ENCODE results near the gene KCTD11. TPM values are rescaled to one million over a fixed set of nuclear protein-coding genes. Genes with fewer than 3 reads are reported as not detected.
A peak's percentile ranks its signal among the peaks of the same experiment; 100 is the strongest.

KCTD11 gene
- total and polyA plus RNA-seq, 10 of the 15 experiments (the other 5 are each of a cell fraction or from before 2014, with no cell fraction given): 0.05 to 7.3 (median 2.9) TPM

GRCh38 chr17:7382901-7383300 is 30.9 kb downstream of the KCTD11 start:
- ATAC-seq: no peak
- TF ChIP-seq SMAD1 (IDR thresholded peaks at IDR 0.05; ENCODE audit: low read depth, partially characterized antibody) (no peak), MYB (IDR thresholded peaks at IDR 0.05; ENCODE audit: borderline replicate concordance, low read depth, low read length) (no peak), TCF12 (IDR thresholded peaks at IDR 0.05; ENCODE audit: low read depth, low read length) (no peak)
- Histone ChIP-seq H4K20me1 (ENCODE audit: control insufficient read depth, insufficient read depth) (no peaks in the 10 kb centered on the region), H3K27ac (ENCODE audit: control insufficient read depth, insufficient read depth) (no peak overlapping the region), H3K4me3 (no peak overlapping the region), H3K79me2 (ENCODE audit: control insufficient read depth, insufficient read depth, low read length) (no peaks in the 10 kb centered on the region), H3K36me3 (ENCODE audit: control insufficient read depth in 2 of 2, insufficient read depth in 2 of 2, low read length in 1 of 2) (no peaks in the 10 kb centered on the region), H3K4me1 (ENCODE audit: control insufficient read depth, insufficient read depth, low read length) (peaks cover 8% of the 10 kb centered on the region; the same call in 1 of the 2 replicates), H3K4me2 (ENCODE audit: control insufficient read depth, insufficient read depth) (no peak overlapping the region), H3K9me3 (replicated peaks; ENCODE audit: control insufficient read depth, insufficient read depth, low read length) (peaks cover 3% of the 10 kb centered on the region; the same call in 2 of the 3 replicates), H3K27me3 (replicated peaks in 1 of 2; ENCODE audit: control insufficient read depth in 2 of 2, insufficient read depth in 2 of 2, low read length in 1 of 2) (peaks cover 4 to 5% of the 10 kb centered on the region in 2 experiments; a peak in 3 of 4 replicates), H3K9ac (ENCODE audit: control insufficient read depth, insufficient read depth, low read length) (no peak overlapping the region), H2AFZ (ENCODE audit: control insufficient read depth, low read depth, low read length) (no peak overlapping the region)
- no peak for FAIRE-seq
- WGBS (ENCODE audit: insufficient coverage, insufficient replicate concordance, low lambda C conversion rate, missing lambda C conversion rate): 69% methylated on average over 10 of the region's 10 CpGs
- RAD21 ChIA-PET (ENCODE audit: unreplicated experiment): no interaction called here
- in situ Hi-C loops (cut with MboI) (no loop called here), intact Hi-C loops (cut with micrococcal nuclease; ENCODE audit: unreplicated experiment) (no loop called here)
- DNase-seq (ENCODE audit: low read depth, low spot score): no peak
- POLR2A ChIA-PET: interaction anchor here (0.6 kb wide), 1 partner anchor 104 kb away, joined by 3 read pairs; no protein-coding TSS in a partner anchor
- SMC1A ChIA-PET (ENCODE audit: uncharacterized antibody, unreplicated experiment): no interaction called here
- BruUV-seq (replicated peaks): no TSS peak
- CTCF ChIA-PET: no interaction called here

- H3K4me2 ChIP-seq (ENCODE audit: control insufficient read depth, insufficient read depth): peak overlapping the region; percentile 86
- peaks cover 8% of the 10 kb centered on the region; the same call in 1 of the 2 replicates for H3K4me1 ChIP-seq (ENCODE audit: control insufficient read depth, insufficient read depth, low read length)
- intact Hi-C loops (cut with micrococcal nuclease; ENCODE audit: unreplicated experiment) (no loop called here), in situ Hi-C loops (cut with MboI) (no loop called here)
- no peak overlapping the region; the same call in 1 of the 2 replicates for H2AFZ ChIP-seq (ENCODE audit: control insufficient read depth, low read depth, low read length)
- SMC1A ChIA-PET (ENCODE audit: uncharacterized antibody, unreplicated experiment): no interaction called here
- FAIRE-seq (no peak), DNase-seq (ENCODE audit: low read depth, low spot score) (no peak), ATAC-seq (no peak)
- CTCF ChIA-PET: no interaction called here
- H3K79me2 ChIP-seq (ENCODE audit: control insufficient read depth, insufficient read depth, low read length): no peaks in the 10 kb centered on the region
- no peak overlapping the region for H3K4me3 ChIP-seq
- POLR2A ChIA-PET: interaction anchor here (0.6 kb wide), 1 partner anchor 103 kb away, joined by 3 read pairs; no protein-coding TSS in a partner anchor
- H3K9me3 ChIP-seq (replicated peaks; ENCODE audit: control insufficient read depth, insufficient read depth, low read length): peaks cover 3% of the 10 kb centered on the region; the same call in 2 of the 3 replicates
- no peak overlapping the region for H3K9ac ChIP-seq (ENCODE audit: control insufficient read depth, insufficient read depth, low read length)
- no peaks in the 10 kb centered on the region for H4K20me1 ChIP-seq (ENCODE audit: control insufficient read depth, insufficient read depth)
- no peaks in the 10 kb centered on the region for H3K36me3 ChIP-seq (ENCODE audit: control insufficient read depth in 2 of 2, insufficient read depth in 2 of 2, low read length in 1 of 2)
- no peak overlapping the region for H3K27ac ChIP-seq (ENCODE audit: control insufficient read depth, insufficient read depth)
- RAD21 ChIA-PET (ENCODE audit: unreplicated experiment): no interaction called here
- BruUV-seq (replicated peaks): no TSS peak
- WGBS (ENCODE audit: insufficient coverage, insufficient replicate concordance, low lambda C conversion rate, missing lambda C conversion rate): 61% methylated on average over 11 of the region's 11 CpGs
- peaks cover 4 to 5% of the 10 kb centered on the region in 2 experiments; a peak in 3 of 4 replicates for H3K27me3 ChIP-seq (replicated peaks in 1 of 2; ENCODE audit: control insufficient read depth in 2 of 2, insufficient read depth in 2 of 2, low read length in 1 of 2)
- TF ChIP-seq IRF4 (IDR thresholded peaks at IDR 0.05; ENCODE audit: low read depth, low read length) (no peak), ZNF592 (IDR thresholded peaks at IDR 0.05) (no peak), USF2 (IDR thresholded peaks at IDR 0.05; ENCODE audit: borderline replicate concordance, low read depth, low read length) (no peak), JUNB (IDR thresholded peaks at IDR 0.05) (no peak), NFIC (IDR thresholded peaks at IDR 0.05; ENCODE audit: low read depth, low read length) (no peak), BRCA1 (IDR thresholded peaks at IDR 0.05; ENCODE audit: low read depth, low read length) (no peak), PAX5 (IDR thresholded peaks at IDR 0.05; ENCODE audit: borderline replicate concordance, low read depth, low read length) (no peak), CBX5 (IDR thresholded peaks at IDR 0.05; ENCODE audit: low read depth) (no peak), KLF5 (IDR thresholded peaks at IDR 0.05; ENCODE audit: partially characterized antibody) (no peak), MEF2A (IDR thresholded peaks at IDR 0.05; ENCODE audit: insufficient read depth, low read depth, low read length) (no peak), CREM (IDR thresholded peaks at IDR 0.05; ENCODE audit: low read depth) (no peak), NFYB (IDR thresholded peaks at IDR 0.05; ENCODE audit: insufficient read depth, low read depth, low read length) (no peak)
Observed at GRCh38 chr17:7383371-7383741, 31.4 kb downstream of the KCTD11 start.

Data from GM12878 (cell line).